NCI-H187 (cell line): ENCODE measurements around the gene AMOTL1.

Source experiments
- DNase-seq, 2 experiments: peaks; one replicate each; lab custom pipeline; 2025; lab: John Stamatoyannopoulos, UW

Gene AMOTL1

DNA sequence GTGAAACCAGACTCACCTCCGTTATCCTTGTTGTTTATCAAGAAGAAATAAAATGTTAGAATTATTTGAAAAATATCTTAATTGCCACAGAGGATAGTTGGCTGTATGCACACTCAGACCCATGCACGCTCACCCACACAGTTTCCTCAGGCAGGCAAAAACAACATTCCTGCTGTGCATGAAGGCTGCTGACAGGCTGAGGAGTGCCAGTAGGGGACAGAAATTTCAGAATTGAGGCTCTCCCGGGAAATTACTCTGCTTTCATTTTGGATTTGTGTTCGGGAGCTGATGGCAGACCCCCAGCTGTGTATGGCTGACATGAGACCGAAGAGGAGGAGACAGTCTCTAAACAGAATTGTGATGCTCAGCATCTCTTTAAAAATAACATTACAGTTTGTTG is 87.5 kb downstream of the AMOTL1 start:
- DNase-seq = no peak

DNA sequence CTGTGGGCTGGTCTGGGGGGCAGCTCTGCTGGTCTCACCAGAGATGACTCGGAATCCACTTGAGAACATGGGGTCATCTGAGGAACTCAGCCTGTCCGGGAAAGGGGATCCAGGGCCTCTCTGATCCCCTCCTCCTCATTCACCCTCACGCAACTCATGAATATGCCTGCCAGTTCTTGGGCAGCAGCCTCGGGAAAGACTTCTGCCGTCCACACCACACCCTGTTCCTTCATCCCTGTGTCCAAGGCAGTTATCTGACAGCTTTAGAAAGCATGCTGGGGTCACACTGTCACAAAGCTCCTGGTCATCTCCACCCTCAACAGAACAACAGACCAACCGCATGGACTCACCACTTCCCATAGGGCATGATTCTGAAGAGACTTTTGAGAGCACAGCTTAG is 88.3 kb downstream of the AMOTL1 start:
- DNase-seq = no peak

DNA sequence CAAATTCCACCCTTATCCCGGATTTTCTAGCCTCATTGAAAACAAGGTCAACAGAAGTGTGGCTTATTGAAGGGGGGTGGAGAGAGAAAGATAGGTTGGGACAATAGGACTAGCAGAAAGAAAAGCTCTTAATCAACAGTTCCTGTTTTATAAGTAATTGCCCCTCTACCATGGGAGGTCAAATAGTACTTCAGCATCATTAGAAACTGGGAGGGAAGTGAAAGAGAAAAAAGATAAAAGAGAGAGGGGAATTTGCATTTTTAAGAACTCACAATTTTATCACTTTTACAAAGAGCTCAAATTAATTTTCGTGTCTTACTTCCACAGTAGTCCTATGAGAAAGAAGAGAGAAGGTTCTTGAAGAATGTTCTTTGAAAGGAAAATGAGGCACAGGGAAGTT is 89.2 kb downstream of the AMOTL1 start:
- no peak for DNase-seq

DNA sequence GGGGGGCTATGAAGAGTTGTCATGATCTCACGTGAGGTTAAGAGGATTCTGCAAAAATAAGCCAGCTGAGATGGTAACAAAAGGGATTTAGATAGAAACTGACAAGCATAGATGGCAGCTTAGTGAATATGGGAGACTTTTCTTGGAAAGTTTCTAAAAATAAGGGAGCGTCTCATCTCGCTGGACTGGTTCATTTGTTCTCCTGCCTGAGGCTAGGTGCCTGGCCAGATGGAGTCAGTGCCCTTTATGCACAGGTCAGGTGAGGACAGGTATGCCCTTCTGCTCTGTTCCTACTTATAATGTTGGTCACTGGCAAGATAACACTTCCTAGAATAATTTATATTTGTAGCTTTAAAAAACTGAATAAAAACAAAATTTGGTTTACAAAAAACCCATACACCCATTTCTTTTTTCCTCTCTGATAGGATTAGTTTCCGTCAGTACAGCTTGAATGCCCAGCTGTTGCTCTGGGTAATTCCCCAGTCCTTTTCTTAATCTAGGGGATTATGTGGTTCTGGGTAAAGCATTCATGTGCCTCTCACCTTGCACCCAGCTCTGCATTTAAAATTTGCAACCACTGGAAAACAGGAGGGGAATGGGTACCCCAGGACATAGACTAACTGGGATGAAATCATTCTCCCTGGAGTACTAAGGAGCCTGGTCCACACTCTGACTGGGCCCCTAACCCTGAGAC is 90.0 kb downstream of the AMOTL1 start:
- DNase-seq = no peak

DNA sequence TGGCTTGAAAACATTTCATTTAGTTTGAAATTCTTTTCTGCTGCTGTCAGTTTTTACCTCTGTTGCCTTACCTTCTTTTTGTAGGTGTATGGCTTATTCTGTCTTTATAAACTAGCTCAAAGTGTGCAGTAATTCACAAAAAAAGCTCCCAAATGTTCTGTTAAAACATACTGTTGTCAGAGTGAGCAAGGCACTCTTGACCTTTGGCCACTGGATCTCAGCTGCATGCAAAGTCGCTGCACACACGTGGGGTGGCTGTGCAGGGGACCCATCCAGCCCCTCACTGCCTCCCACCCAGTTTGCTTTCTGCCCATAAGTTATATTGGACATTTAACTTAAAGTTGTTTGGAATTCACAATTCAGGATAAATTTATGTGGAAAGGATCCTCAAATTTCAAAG is 92.2 kb downstream of the AMOTL1 start:
- DNase-seq = no peak

DNA sequence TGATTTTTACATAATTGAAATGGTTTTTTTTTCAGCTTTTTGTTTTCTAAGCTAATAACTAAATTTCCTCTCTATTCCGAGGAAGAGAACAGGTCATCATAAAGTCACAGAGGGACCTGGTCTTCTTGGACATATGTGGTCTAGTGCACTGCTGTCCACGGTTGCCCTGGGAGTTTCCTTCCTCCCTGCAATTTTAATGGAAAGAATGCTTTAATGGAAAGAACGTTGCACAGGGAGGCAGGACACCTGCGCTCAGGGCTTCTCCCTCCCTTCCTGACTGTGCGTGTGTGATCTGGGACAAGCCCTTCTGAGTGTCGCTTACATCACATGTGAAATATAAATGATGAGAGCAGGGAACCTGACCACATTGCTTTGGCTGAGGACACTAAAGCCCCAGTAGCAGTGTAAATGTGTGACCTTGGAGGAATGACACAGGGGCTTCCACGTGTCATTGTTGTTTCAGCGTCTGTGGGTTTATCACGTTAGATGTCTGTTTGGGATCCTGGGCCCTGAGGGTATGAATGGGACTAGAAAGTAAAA is 93.2 kb downstream of the AMOTL1 start:
- DNase-seq = no peak

DNA sequence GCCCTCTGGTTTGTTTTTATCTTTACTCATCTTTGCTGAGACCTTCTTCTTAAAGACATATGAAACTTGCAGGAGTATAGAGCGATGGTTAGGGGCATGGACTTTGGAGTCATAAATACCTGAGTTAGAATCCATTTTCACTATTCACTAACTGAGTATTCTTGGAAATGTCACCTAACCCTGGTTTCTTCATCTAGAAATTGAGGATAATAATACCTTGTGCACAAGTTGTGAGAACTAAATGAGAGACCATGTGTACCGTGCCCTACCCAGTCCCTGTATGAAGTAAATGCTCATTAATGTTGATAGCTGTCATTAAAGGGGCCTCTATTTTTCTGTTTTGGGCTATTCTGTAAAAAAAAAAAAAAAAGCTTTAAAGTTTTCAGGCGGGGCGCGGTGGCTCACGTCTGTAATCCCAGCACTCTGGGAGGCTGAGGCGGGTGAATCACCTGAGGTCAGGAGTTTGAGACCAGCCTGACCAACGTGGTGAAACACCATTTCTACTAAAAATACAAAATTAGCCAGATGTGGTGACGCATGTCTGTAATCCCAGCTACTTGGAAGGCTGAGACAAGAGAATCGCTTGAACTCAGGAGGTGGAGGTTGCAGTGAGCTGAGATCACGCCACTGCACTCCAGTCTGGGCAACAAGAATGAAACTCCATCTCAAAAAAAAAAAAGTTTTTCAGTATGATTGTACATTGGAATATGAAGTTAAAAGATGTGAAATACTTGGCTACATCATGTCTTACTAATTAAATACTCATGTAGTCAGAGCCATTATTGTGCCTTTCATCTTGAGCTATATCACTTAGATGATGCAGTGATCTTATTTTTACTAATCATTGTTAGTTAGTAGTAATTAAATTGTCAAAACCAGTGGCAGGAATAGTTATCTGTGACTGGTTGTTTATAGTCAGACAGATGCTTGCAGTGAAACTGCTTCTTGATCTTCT is 95.0 kb downstream of the AMOTL1 start:
- DNase-seq = no peak

DNA sequence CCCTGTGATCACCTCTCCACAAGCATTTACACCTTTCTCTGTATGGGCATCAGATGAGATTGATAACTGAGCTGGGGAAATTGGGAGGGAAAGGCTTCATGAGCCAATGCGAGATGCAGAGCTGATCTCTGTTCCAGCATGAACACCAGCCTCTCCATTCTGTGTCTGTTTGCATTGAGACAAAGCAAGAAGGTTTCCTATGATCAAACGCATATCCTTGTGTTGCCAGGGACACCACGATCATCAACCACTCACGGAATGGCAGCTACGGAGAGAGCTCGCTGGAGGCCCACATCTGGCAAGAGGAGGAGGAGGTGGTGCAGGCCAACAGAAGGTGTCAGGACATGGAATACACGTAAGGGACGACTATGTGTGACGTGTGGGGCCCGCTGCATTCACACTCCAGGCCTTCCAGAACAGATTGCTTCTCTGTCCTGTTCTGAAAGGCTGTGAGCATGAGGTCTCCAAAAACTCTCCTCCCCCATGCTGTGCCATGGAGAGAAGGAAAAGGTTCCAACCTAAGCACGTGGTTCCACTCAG is 96.4 kb downstream of the AMOTL1 start:
- no peak for DNase-seq

DNA sequence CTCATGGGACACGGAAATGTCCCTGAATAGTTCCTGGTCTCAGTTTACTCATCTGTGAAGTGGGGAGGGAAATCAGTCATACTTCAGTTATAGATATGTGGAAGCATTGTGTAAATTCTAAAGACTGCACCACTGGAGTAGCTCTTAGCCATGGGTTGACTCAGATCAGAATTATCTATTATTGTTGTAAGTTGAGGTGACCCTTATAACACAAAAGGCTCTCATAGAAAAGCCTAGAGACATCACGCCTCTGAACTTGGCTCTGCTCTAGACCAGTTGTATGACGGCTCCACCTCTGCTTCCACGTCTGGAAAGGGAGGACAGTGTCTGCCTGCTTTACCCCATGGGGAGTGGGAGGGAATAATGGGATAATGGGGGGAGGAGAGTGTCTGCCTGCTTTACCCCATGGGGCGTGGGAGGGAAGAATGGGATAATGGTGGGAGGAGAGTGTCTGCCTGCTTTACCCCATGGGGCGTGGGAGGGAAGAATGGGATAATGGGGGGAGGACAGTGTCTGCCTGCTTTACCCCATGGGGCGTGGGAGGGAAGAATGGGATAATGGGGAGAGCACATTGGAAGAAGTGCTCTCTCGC is 98.2 kb downstream of the AMOTL1 start:
- no peak for DNase-seq

DNA sequence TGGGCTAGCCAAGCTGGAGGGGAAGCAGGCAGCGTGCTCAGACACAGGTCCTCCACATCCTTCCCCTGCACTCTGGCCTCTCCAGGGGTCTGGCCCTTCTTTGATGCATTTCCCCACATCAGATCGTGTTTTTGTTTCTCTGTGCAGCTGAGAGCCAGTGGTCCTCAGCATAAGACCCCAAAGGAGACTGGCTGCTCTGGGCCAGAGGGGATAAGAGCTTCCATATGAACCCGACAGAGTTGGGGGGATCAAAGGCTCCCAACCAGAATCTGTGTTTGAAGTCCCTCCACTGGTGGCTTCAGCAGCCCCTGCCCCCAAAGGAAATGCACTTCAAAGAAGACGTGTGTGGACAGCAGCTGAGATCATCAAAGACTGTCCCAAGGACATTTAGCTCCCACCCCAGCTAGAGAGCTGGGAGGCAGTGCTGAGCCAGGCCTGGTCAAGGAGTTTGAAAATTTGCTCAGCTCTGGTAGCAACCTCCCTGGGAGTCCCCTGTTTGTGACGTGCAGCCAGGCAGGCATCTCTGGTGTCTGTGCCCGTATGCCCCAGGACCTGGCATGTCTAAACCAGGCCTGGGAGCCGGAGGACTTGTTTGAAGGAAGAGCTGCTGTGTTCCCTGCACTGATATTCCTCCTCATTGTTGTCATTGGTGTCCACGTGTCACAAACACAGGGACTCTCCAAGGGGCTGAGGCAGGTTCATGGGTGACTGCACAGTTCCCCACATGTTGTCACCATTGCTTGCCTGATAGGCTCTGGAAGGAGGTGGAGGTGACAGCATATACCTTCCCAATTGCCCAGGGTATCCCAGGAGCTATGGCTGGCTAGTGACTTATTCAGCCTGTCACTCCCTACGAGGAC is 99.0 kb downstream of the AMOTL1 start:
- no peak for DNase-seq

DNA sequence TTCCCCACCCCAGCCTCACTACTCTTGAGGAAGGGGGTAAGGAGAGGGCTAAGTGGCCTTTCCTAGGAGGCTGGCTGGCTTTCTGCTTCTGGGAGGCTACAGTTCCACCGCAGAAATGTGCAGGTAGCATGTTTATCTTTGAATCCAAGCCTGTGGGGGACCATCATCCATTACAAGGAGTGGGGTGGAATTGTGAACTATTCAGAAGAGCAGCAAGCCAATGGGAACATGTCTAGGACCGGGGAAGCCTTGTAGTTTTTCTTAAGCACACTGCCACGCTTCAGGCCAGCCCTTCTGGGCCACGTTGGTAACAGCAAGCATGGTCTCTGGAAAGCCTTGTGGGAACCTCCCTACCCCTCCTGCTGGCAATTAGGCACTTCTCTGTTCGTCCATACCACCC is 100.3 kb downstream of the AMOTL1 start:
- DNase-seq = no peak

DNA sequence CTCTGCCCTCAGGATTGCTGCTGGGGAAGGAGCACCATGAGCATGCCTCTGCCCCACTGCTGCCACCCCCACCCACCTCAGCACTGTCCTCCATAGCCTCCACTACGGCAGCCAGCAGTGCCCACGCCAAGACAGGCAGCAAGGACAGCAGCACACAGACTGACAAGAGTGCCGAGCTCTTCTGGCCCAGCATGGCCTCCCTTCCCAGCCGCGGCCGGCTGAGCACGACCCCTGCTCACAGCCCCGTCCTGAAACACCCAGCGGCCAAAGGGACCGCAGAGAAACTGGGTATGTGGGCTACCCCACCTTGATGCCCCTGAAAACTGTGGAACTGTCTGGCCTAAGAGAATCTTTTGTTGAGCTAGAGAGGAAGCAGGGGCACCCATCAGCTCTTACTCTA is 101.0 kb downstream of the AMOTL1 start:
- no peak for DNase-seq

DNA sequence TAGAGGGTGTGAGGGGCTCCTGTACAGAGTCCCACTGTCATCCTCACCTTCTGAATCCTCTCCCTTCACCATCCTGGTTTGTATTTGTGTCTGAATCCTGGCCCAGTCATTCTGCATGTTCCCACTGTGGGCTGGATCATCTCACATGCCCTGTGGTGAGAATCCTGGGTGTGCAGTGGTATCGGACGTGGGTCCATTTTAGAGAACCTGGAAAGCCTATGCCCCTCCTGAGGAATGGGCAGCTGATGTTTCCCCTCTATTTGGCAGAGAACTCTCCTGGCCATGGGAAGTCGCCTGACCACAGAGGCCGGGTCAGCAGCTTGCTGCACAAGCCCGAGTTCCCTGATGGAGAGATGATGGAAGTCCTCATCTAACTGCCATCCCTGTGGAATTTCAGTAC is 102.3 kb downstream of the AMOTL1 start:
- DNase-seq = no peak

DNA sequence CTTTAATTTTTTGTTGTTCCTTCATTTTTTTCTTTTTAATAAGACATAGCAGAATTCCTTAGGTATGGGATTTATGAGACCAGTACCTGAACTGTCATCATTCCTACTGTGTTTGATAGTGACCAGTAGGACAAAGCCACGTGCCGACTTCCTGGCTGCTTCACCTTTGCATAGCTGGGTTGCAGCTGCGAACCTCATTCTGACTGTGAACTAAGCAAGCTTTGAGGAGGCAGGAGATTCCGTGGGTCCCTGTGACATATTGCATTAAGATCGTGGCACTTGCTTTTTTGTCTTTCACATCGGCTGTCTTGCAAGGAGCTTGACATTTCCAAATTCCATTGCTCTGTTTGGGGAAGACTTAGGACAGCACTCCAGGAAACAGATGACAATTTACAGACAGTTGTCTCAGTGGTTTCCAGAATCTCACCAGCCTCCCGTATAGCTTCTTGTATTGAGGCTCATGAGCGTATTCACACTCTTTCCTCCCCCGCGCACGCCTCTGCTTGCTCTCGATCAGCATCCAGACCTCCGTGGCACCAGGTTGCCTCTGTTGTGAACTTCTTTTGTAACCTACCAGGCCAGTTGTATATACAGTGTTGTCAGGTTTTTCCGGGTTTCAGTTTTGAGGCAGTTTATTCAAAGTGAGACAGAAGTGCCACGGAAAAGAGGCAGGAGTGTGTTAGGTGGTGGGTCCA is 103.5 kb downstream of the AMOTL1 start:
- no peak for DNase-seq

DNA sequence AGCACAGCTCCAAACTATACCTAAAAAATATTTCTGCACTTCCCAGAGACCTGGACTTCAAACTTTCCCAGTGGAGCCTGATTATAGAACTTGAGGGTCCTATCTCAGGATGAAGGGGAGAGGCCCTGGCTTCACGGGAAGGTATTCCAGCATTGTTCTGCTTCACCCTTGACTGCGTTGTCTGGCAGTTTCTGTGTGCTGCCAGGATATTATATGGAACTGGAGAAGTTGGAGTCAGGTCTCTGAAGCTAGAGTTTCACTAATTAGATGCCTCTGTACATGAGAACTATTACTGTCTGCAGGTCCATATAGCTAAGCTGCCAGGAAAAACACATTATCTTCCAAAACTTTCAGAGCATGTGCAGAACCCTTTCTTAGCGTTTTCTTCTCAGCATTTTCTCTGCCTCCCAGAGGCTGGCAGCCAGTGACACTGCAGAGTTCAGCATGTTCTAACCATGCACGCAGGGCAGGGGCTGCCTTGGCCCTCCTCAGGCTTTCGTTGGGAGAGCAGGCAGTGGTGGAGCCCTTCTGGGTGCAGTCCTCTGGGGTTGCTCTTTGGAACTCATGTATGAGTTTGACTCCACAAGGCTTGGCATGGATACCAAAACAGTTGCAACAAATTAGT is 105.9 kb downstream of the AMOTL1 start:
- no peak for DNase-seq

DNA sequence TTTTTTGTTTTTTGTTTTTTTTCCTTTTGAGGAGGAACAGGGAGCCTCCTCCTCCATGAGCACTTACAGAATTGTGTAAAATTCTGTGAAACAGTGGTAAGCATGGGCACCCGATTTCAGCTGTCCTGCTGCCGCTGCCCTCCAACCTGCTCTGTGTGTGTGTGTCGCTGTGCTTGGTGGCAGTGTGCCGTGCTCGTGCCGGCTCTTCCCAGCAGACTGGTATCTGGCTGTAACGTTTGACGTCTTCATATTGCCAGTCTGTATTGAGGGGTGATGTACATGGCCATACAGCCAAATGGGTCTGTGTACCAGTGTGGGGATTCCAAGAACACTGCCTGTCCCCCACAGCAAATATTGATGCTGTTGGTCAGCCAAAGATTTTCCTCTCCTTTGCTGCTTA is 108.1 kb downstream of the AMOTL1 start:
- no peak for DNase-seq

DNA sequence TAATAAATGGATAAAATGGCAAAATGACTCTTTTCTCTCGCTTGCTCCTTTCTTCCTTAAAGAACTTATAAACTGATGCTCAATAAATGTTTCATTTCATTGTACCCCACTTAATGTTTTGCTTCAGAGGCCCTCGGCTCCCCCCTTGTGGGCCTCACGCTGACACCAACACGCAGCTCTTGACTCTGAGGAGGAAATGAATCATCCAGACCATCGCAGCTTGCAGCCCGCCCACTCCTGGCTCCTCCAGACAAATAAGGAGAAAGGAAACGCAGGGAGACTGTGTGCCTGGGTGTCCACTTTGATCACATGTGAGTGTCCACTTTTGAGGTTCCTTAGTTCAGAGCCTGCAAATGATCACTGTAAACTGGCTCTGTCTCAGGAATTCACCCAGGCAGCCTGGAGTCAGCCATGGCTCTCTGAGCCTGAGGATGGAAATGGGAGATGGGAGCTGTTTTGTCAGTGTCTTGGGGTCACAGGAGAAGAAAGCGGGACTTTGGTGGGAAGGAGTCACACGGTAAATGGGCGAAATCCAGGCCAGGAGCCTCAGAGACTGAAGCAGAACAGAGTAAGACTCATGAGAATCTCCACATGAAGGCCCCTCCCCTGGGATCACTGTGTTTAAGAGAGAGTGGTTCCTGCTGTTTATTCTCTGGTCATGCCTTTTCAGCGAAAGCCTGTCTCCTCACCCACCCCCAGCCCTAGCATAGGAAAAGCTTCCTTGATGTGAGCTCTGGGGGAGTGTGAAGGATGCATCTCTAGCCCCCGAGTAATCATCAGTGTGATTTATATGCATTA is 108.7 kb downstream of the AMOTL1 start:
- DNase-seq = no peak

DNA sequence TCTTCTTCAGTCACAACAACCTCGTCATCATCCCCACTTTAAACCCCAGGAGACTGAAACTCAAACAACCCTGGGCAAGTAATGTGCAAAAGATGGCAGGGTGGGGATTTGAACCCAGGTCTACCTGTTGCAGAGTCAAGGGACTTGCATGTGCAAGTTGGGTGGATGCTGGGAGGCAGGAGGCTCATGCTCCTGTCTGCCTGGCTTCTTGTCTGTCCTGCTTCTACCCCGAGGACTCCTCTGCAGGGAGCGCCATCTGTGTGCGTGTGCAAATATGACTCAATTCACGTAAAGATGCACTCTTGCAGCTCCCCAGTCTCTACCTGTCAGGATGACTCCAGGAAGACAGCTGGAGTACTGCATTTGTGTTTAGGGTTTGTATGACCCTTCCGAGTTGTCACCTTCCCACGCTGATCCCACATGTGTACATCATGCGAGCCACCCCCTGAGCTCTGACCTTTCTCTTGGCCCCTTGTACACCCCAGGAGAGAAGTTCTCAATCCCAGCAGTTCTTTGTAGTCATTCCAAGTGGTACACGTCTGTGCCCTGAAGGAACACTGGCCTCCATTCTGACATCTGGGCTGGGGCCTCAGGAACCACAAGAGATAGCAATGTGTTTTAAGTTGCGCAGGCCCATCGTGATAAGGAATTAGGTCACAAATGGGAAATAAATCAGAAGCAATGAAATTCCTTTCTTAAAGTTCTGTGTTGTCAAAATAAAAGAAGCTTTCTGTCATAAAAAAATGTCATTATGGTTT is 109.5 kb downstream of the AMOTL1 start:
- no peak for DNase-seq

DNA sequence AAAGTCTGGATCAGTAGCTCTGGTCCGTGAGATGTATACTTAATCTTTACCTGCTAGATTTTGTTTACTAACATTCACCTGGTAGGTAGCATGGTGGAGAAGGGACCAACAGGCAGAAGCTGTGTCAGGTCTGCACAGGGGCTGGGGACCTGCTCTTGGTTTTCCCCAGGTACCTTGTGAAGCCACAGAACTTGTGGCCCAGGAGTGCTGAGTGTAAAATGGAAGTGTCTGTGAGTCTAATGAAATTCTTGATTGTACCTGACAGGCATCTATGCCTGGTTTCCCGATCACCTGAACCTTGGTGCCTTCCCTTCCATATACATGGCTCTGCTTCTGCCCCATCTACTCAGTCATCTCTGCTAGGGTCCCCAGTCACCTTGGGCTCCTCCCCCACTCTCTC is 110.8 kb downstream of the AMOTL1 start:
- DNase-seq = no peak
